Left hindlimb (tissue), 1 donor: ENCODE measurements around the gene SMARCD2.

Experiments
- DNase-seq: peaks from one replicate; pipeline ENCODE4 v3.0.0-alpha.2; 2018

Gene SMARCD2

DNA sequence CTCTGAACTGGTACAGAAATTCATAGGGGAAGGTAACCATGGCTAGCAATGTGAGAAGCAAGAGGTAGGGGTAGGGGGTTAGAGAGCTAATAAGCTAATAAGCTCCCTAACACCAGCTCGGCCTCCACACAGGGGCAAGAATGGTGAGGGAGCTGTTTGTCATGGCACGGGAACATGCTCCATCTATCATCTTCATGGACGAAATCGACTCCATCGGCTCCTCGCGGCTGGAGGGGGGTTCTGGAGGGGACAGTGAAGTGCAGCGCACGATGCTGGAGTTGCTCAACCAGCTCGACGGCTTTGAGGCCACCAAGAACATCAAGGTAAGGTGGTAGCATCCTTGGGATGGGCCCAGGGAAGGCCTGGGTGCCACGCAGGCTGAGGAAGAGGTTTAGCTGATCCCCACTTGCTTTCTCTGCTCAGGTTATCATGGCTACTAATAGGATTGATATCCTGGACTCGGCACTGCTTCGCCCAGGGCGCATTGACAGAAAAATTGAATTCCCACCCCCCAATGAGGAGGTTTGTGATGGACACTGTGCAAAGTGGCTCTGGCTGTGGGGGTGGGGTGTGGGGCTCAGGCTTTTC, 11.5 kb downstream of the SMARCD2 start:
- DNase-seq = no peak

- no peak for DNase-seq
Observed at GRCh38 chr17:63830278-63830677, 12.2 kb downstream of the SMARCD2 start.

DNA sequence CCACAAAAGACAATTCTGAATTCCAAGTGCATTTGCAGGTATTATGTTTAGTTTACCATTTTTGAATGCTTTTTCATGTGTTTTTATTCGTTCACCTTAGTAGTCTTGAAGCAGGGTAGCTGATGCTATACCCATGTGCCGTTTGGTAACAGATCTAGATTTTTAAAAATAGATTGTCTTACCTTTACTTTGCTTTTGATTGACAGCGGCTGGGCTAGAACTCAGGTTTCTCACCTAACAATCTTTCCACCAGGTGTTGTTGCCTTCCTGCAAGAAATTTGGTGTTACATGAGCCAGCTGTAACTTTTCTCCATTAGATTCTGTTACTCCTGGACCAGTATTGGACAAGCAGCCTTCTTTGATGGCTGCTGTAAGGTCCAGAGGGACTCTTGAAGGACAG, 13.5 kb downstream of the SMARCD2 start:
- no peak for DNase-seq

GRCh38 chr17:63827801-63828221, 14.7 kb downstream of the SMARCD2 start:
- no peak for DNase-seq

DNA sequence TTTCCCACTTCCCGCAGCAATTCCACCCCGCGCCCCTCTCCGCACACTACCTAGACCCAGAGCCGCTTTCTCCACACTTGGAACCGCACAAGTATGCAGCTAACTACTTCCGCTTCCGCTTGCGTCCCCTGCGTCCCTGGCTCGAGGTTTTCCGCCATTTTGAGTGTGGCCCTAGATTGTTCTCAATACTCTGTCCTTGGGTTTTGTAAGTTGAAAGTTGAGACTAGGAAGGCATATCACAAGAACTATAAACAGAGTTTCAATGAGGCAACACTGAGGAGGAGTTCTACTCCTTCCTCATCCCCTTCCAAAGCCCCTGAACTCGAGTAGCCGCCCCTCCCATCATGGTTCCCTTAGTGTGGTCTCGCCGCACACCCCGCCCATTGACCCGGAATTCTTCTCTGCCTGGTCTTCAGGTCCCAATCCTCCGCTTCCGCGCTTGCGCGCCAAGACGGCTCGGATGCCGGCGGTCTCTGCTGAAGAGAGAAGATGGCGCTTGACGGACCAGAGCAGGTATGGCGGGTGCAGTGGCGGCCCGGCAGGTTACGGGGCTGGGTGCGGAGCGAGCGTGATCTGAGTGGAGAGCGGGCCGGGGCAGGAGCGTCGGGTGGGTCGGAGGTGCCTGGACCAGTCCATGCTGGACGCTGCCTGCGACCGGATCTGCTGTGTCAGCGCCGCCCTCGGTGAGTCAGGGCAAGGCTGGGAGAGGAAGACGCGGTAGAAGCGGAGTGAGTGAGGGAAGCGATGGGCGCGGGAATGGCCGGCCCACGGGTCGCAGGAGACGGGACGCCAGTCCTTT, 15.3 kb downstream of the SMARCD2 start, which contains the start of the genes FTSJ3 and PSMC5:
Gene FTSJ3 (minus strand): TSS at position 662 of the 799 bp plus-strand sequence. CDS start 761 bp downstream, outside the sequence.
Gene PSMC5 (plus strand): TSS at position 430 of the 799 bp plus-strand sequence. CDS start 60 bp downstream, at position 490.
- DNase-seq = peak; percentile 97

DNA sequence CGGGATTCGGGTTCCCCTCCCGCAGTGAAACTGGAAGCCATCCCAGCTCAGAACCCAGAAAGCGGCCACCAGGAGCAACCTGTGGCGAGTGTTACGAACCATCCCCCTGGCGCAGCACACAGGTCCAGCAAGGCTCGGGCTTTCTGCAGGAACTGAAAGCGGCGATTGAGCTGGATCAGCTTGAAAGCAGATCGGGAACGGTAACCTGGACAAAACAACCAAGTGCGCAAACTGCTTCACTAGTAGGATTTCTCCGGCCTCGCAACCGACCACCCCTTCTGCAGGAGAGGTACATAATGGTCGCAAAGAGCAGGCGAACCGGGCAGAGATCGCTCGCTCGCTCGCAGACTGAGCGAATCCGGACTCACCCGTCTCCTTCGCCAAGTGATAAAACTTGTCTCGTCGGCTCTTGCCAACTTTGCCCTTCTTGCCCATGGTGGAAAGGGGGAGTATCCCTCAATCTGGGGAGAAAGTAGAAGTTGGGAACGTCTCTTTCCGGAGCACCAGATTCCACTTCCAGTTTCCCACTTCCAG, 15.9 kb downstream of the SMARCD2 start:
- no peak for DNase-seq

DNA sequence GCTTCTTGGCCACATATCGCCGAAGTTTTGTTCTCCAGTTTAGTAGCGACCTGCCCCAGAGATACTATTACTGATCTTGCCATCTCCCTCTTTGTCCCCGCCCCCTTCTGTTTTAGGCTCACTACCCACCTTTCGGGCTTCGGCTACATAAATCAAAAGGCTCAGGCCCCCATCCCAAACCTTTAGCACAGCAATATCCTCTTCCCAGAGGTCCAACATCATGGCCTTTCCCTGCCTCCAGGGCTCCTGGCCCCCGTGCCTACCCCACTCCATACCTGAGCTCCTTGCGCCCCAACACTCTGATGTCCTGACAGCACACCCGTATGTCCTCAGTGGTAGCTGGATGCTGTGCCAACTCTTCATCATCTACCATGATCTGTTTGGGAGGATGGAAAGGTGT, 18.1 kb downstream of the SMARCD2 start:
- no peak for DNase-seq

GRCh38 chr17:63823659-63824331, 18.7 kb downstream of the SMARCD2 start:
- no peak for DNase-seq

DNA sequence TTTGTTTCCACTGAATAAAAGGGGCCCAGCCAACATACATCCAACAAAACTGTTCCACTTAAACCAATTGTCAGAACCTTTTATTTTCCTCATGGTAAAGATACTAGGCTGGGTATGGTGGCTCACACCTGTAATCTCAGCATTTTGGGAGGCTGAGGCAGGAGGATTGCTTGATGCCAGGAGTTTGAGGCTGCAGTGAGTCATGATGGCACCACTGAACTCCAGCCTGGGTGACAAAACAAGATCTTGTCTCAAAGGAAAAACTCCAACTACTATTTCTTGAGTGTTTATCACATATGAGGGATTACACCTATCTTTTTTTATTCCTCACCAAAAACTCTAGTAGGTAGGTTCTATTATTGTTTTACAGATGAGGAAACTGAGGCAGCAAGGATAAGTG, 19.9 kb downstream of the SMARCD2 start:
- no peak for DNase-seq

DNA sequence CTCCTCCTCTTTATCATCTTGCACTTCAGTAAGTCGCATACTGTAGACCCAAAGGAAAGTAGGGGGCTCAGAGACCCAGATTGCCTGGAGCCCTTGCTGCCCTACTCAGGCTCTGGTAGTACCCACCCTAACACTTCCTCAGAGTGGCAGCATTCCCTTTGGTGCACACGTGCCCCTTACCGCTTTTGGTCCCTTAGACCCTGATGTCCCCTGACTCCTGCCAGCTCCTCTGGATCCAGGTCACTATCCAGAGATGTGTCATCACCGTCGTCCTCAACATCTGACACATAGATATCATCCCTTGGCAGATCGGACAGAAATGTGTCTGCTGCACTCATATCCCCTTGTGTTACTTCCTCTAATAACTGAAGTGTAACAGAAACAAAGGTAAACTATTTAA, 20.7 kb downstream of the SMARCD2 start:
- DNase-seq = no peak

DNA sequence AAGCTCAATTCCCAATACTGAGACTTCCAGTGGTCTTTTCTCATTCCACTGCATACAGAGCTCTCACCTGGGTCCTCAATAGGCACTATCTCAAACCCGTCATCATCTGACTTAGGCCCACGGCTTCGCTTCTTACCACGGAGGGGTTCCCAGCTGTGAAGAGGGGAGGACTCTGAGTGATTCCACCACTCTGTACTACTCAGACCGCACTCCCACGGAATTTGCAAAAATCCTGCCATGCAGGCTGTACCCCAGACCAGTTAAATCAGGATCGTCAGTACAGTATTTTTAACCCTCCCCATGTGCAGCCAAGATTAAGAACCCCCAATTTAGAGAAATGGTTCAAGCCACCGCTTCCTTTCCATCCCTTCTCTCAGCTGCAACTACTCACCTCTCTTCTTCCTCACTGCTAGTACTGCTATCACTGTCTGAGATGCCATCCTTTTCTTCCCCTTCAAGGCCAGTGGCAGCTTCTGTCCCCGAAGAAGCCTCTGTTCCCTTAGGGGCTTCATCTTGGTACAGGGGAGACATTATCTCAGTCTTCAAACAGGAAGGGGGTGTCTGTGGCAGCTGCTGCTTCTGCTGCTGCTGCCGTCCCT, 21.4 kb downstream of the SMARCD2 start:
- no peak for DNase-seq

DNA sequence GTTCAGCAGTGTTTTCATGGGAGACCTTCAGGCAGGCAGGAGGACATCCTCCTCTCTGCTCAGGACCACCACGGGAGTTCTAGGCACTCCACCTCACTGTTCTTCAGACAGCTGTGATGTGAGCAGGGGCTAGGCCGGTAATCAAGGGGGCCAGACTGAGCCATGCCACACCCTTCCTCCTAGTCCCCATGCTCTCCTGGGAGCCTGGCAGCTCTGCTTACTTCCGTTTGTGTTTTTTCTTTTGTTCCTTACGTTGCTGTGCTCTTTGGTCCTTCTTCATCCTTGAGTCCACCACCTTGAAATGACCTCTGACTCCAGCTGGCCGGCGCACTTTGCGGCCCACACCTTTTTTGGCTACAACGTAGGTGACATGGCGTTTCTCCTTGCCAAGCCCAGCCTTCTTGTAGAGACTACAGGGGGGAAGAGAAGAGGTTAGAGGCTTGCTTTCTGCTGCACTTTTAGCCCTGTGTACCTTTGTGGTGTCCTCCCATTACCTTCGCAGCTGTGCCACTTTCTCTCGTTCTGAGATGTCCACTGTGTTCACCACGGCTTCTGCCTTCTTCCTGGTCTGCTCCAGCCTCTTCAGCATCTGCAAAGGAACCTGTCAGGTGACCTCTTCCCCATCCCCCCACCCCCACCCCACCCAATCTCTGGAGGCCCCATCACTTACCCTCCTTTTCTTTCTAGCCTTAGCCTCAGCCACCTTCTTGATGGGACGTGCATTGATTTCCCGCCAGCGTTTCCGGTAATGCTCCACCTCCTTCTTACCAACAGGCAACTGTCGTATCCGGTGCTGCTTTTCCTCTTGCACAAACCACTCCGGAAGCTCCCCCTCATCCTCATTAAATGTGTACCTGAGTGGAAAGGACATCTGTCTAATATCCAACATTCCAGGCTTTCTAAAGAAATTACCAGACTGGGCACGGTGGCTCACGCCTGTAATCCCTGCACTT, 22.6 kb downstream of the SMARCD2 start:
- no peak for DNase-seq

DNA sequence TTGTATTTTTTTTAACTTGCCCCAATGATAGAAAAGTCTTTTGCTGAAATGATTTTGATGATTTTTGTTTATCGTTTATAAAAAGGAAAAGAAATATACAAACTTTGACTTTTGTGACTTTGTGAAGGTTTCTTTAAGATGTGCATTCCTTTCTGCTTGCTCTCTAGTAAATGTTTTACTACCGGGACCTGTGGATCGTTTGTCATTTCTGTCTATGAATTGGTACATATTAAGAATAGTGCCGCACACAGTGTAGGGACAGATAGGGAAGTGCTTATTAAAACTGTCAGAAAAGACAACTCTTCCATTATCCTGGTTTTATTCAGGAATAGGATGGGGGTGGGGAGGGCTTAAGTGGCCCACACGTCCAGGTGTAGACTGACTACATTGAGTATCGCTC, 23.4 kb downstream of the SMARCD2 start:
- DNase-seq = no peak

DNA sequence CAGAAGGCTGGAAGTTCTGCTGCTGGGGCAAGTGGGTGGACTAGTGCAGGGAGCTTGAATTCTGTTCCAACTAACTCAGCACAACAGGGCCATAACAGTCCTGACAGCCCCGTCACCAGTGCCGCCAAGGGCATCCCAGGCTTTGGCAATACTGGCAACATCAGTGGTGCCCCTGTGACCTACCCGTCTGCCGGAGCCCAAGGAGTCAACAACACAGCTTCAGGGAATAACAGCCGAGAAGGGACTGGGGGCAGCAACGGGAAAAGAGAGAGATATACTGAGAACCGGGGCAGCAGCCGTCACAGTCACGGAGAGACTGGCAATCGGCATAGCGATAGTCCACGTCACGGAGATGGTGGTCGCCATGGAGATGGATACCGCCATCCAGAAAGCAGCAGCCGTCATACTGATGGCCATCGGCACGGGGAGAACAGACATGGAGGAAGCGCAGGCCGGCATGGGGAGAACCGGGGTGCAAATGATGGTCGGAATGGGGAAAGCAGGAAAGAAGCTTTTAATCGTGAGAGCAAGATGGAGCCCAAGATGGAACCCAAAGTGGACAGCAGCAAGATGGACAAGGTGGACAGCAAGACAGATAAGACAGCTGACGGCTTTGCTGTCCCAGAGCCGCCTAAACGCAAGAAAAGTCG, 24.6 kb downstream of the SMARCD2 start:
- no peak for DNase-seq

DNA sequence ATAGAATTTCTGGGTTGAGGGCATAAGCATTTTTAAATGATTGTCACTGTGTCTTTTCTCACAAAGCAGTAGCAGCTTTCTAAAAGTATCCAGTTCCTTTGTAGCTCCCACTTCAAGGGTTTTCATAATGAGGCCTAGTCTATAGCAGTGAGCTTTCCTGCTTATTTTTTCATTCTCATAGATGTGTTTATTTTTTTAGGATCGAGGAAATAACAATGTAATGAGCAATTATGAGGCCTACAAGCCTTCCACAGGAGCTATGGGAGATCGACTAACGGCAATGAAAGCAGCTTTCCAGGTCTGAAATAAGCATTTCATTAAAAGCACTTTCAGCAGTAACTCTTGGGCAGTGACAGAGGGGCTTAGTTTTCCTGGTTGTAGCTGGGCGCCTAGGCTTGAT, 25.8 kb downstream of the SMARCD2 start:
- no peak for DNase-seq

DNA sequence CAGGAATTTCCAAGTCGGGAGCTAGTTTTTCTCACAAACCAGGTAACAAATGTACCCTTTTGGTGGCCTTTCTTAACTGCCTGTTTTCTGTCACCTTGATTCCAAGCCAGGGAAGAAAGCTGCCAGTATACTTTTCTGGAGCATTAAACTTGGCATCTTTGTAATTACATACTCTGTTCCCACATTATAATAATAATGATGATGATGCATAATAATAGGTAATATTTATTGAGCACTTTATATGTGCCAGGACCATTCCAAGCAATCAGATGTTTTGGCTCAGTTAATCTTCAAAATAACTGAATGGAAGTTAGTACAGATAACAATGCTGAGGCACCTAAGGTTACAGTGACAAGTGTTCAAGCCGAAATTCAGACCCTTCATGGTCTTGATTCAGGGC, 26.4 kb downstream of the SMARCD2 start:
- DNase-seq = no peak

DNA sequence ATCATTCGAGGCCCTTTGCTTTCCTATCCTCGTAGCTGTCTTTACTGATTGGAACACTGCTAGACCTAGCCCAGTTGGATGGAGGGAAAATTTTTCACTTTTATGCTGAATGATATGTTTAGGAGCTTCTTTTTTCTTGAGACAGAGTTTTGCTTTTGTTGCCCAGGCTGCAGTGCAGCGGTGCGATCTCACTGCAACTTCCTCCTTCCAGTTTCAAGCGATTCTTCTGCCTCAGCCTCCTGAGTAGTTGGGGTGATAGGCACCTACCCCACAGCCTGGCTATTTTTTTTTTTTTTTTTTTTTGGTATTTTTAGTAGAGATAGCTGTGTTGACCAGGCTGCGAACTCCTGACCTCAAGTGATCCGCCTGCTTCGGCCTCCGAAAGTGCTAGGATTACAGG, 32.5 kb downstream of the SMARCD2 start:
- DNase-seq = no peak

DNA sequence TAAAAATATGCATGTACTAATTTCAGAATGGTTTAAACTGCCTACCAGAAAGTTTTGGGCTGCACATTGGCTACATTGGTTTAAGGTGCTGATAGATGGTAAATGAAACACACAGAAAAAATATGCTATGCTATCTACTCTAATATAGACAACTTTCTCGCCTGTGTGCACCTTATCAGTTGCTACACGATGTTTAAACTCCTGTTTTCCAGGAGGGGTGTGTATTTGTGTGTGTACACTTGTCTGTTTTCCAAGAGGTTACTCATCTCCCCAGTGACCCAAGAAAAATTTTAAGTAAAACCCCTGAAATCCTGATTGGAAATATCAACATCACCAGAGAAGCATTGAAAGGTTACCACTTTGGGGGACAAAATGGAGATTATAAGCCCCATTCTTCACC, 36.9 kb downstream of the SMARCD2 start:
- no peak for DNase-seq

GRCh38 chr17:63804328-63804727, 38.2 kb downstream of the SMARCD2 start:
- DNase-seq = no peak

- no peak for DNase-seq
Observed at GRCh38 chr17:63800783-63801182, 41.7 kb downstream of the SMARCD2 start.

GRCh38 chr17:63798572-63799106, 43.8 kb downstream of the SMARCD2 start:
- DNase-seq = no peak
